Vagina (tissue), 2 donors: ENCODE data around the gene ATP4B. TPM values are rescaled to one million over a fixed set of nuclear protein-coding genes. Genes with fewer than 3 reads are reported as not detected.

ENCODE experiments used
- DNase-seq, 2 donors: peaks; one replicate each; pipeline ENCODE4 v3.0.0-alpha.2; 2017; ENCODE audit errors: extremely low spot score in 2 of 2
- H3K27ac ChIP-seq: fragments of 200-600 bp; sonication (generic); one replicate; pipeline ENCODE4 v1.5.1; 2019
- H3K27me3 ChIP-seq: fragments of 200-600 bp; sonication (generic); one replicate; pipeline ENCODE4 v1.5.1; 2019
- H3K36me3 ChIP-seq, 2 donors: fragments of 200-600 bp; sonication (generic); one replicate each; pipeline ENCODE4 v1.5.1; 2017 to 2019
- H3K4me1 ChIP-seq: fragments of 200-600 bp; sonication (generic); one replicate; pipeline ENCODE4 v1.5.1; 2019
- H3K4me3 ChIP-seq, 2 donors: fragments of 200-600 bp; sonication (generic); 1 replicate in 1 of 2; 2 replicates in 1 of 2; pipeline ENCODE4 v1.5.1; 2016 to 2019
- H3K9me3 ChIP-seq: fragments of 200-600 bp; sonication (generic); one replicate; pipeline ENCODE4 v1.5.1; 2019
- POLR2A ChIP-seq, 2 donors: fragments of 450-650 bp; IDR thresholded peaks; one replicate each; pipeline ENCODE4 v1.6.1; 2017; ENCODE audit warnings: antibody characterized with exemption in 2 of 2, mild to moderate bottlenecking in 2 of 2, moderate library complexity in 2 of 2
- POLR2AphosphoS5 ChIP-seq, 2 donors: sonication (generic); formaldehyde crosslinking; IDR thresholded peaks; one replicate each; pipeline ENCODE4 v1.9.0; 2017; ENCODE audit warnings: antibody characterized with exemption in 2 of 2, mild to moderate bottlenecking in 2 of 2, low read depth in 1 of 2; ENCODE audit not compliant: insufficient read depth in 1 of 2
- intact Hi-C: fragments of 100-400 bp; cut with DNase I; formaldehyde crosslinking; loops from one replicate; pipeline ENCODE4 v1.15.1; 2023
- total RNA-seq: library from RNA; depleted of rRNA; stranded (reverse); fragments of >200 nt; gene quantifications from one replicate; pipeline ENCODE4 v1.2.3, GENCODE V29; 2016
- TF ChIP-seq, protein P1 (sequence below), 3 experiments: fragments of 450-650 bp in 2 of 3; fragments of 200-600 bp in 1 of 3; sonication (generic) in 1 of 3; IDR thresholded peaks; one replicate each; pipeline ENCODE4 v1.5.1; 2017 to 2019; ENCODE audit warnings: antibody characterized with exemption in 3 of 3, mild to moderate bottlenecking in 2 of 3, moderate library complexity in 2 of 3

ATP4B gene
- total RNA-seq, 1 donor from 2014 or later: not detected

DNA sequence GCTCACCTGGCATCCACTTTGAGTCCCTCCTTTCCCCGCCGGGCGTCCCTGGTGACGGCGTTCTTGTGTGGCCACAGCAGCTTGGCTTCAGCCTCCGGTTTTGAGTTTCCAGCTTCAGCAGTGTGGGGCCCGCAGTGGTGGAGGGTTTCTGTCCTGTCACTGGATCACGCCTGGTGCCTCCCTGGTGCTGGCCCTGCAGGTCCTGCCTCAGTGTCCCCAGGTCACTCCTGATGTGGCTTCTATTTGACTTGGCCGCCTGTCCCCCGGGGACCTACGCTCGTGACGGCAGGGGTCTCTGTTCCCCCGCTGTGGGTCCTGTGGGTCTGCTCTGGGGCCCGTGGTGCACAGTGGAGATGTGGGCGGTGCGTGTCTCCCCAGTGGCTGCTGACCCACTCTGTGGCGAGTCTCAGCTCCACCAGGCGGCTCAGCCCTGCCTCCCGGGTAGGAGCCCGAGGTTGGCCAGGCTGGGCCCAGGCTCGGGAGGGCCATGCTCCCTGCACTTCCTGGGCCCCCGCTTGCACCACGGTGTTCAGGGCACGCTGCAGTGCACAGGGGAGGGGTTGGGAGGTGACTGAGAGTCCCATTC lies 1.9 kb downstream of the ATP4B start:
- TF ChIP-seq POLR2A (IDR thresholded peaks at IDR 0.05): no peak
- TF ChIP-seq, protein P1, sequence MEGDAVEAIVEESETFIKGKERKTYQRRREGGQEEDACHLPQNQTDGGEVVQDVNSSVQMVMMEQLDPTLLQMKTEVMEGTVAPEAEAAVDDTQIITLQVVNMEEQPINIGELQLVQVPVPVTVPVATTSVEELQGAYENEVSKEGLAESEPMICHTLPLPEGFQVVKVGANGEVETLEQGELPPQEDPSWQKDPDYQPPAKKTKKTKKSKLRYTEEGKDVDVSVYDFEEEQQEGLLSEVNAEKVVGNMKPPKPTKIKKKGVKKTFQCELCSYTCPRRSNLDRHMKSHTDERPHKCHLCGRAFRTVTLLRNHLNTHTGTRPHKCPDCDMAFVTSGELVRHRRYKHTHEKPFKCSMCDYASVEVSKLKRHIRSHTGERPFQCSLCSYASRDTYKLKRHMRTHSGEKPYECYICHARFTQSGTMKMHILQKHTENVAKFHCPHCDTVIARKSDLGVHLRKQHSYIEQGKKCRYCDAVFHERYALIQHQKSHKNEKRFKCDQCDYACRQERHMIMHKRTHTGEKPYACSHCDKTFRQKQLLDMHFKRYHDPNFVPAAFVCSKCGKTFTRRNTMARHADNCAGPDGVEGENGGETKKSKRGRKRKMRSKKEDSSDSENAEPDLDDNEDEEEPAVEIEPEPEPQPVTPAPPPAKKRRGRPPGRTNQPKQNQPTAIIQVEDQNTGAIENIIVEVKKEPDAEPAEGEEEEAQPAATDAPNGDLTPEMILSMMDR (IDR thresholded peaks at IDR 0.05): no peak
- no peak for TF ChIP-seq POLR2AphosphoS5 (IDR thresholded peaks at IDR 0.05; ENCODE audit: insufficient read depth in 1 of 2, low read depth in 1 of 2)
- no peak overlapping the region for H3K4me3 ChIP-seq
- intact Hi-C loops: no loop called here
- no peak overlapping the region for H3K27ac ChIP-seq
- H3K4me1 ChIP-seq: no peaks in the 10 kb centered on the region
- H3K9me3 ChIP-seq: no peaks in the 10 kb centered on the region
- no peak for DNase-seq
- no peaks in the 10 kb centered on the region for H3K27me3 ChIP-seq
- no peaks in the 10 kb centered on the region for H3K36me3 ChIP-seq

DNA sequence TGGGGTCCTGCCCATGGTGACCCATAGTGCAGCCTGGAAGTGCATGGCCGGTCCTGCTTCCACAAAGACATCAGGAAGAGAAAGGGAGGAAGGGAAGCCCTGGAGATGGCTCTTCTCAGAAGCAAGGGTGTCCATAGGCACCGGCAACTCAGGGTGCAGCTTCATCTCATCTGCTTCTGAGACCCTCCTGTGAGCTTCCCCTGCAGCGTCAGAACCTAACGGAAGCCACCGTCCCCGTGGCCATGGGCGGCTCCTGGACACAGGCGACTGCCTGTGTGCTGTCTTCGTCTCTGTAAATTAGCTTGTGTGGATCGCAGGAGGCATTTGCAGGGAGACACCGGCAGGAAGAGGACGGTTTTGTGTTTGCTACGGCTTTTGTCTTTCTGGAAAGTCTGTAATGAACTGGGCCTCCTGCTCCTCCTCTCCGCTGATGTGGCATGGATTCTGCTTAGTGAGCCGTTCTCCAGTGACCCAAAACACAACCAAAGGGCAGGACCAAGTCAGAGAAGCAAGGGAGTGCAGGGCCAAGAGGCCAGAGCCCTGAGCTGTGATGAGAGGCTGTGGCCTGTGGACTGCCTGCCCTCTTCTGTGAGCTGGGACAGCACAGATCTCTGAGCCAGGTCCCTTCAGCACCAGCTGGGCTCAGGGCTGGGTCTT lies 2.5 kb downstream of the ATP4B start:
- Histone ChIP-seq H3K4me3 (no peak overlapping the region), H3K27me3 (no peaks in the 10 kb centered on the region), H3K4me1 (no peaks in the 10 kb centered on the region), H3K9me3 (no peaks in the 10 kb centered on the region), H3K36me3 (no peaks in the 10 kb centered on the region), H3K27ac (no peak overlapping the region)
- intact Hi-C loops: no loop called here
- DNase-seq: no peak
- TF ChIP-seq, protein P1 (IDR thresholded peaks at IDR 0.05): no peak
- TF ChIP-seq POLR2A (IDR thresholded peaks at IDR 0.05) (no peak), POLR2AphosphoS5 (IDR thresholded peaks at IDR 0.05; ENCODE audit: insufficient read depth in 1 of 2, low read depth in 1 of 2) (no peak)

DNA sequence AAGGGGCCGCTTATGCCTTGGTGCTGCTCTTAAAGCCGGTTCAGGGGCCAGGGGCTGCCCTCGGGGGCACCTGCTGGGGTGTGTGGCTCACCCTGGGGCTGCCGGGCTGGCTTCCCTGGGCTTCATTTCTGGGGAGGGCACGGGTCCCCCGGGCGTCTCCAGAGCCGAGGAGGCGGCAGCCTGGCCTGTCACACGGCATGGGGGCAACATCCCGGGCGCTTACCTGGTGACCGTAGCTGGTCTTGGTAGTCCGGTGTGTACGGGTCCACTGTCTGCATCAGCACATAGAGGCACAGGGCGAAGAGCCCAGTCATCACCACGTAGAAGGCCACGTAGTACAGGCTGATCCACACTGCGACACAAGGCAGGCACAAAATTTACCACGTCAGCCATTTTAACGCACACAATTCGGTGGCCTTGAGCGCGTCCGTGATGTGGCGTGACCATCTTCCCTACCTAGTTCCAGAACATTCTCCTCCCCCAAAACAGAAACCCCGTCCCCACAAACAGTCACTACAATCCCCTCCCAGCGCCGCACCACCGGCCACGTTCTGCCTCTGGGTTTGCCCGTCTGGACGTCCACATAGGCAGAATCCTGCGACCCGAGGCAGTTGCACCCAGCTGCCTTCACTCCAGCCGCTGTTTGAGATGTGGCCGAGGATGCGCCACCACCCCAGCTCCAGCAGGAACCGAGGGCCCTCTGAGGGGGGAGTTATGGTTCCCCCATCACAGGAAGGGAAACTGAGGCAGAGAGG lies 3.2 kb downstream of the ATP4B start:
- Histone ChIP-seq H3K4me3 (no peak overlapping the region), H3K4me1 (no peaks in the 10 kb centered on the region), H3K27me3 (no peaks in the 10 kb centered on the region), H3K9me3 (no peaks in the 10 kb centered on the region), H3K27ac (no peak overlapping the region), H3K36me3 (no peaks in the 10 kb centered on the region)
- intact Hi-C loops: no loop called here
- TF ChIP-seq, protein P1 (IDR thresholded peaks at IDR 0.05): no peak
- TF ChIP-seq POLR2A (IDR thresholded peaks at IDR 0.05) (no peak), POLR2AphosphoS5 (IDR thresholded peaks at IDR 0.05; ENCODE audit: insufficient read depth in 1 of 2, low read depth in 1 of 2) (no peak)
- DNase-seq: no peak

DNA sequence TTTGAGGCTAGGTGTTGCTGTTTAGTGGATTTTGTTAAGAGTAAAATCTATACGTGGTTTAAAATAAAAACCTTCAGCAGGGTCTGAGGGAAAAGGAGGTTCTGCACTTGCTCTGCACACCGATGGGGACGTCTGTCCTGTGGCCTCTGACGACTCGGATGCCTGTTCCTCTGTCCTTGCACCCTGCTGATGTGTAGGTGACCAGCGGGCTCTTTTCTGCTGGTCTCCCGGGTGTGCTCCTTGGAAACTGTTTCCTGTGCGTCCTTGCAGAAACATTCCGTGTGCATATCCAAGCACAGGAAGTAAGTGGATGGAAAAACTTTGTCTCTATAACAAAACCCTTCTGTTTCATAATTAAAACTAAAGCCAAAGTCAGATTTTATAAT lies 3.8 kb downstream of the ATP4B start:
- H3K27me3 ChIP-seq: no peaks in the 10 kb centered on the region
- H3K36me3 ChIP-seq: no peaks in the 10 kb centered on the region
- intact Hi-C loops: no loop called here
- H3K4me1 ChIP-seq: no peaks in the 10 kb centered on the region
- no peak overlapping the region for H3K4me3 ChIP-seq
- DNase-seq: no peak
- TF ChIP-seq, protein P1 (IDR thresholded peaks at IDR 0.05): no peak
- TF ChIP-seq POLR2AphosphoS5 (IDR thresholded peaks at IDR 0.05; ENCODE audit: insufficient read depth in 1 of 2, low read depth in 1 of 2) (no peak), POLR2A (IDR thresholded peaks at IDR 0.05) (no peak)
- no peak overlapping the region for H3K27ac ChIP-seq
- H3K9me3 ChIP-seq: no peaks in the 10 kb centered on the region
